Neural progenitor cell (in vitro differentiated cells): Measurements from ENCODE around the gene WWOX. TPM values are rescaled to one million over a fixed set of nuclear protein-coding genes. Genes with fewer than 3 reads are reported as not detected.
A peak's percentile ranks its signal among the peaks of the same experiment; 100 is the strongest.

ENCODE experiments used
- DNase-seq: peaks from one replicate; pipeline ENCODE4 v3.0.0-alpha.2; 2016; ENCODE audit warnings: low spot score
- H2AFZ ChIP-seq: fragments of 200-600 bp; sonication (generic); replicated peaks from 2 replicates; pipeline ENCODE4 v1.6.1; 2016; ENCODE audit warnings: antibody characterized with exemption
- H3F3A ChIP-seq: fragments of 200-600 bp; sonication (generic); 2 replicates; pipeline ENCODE4 v1.6.1; 2016; ENCODE audit warnings: antibody characterized with exemption, low read depth
- H3K27ac ChIP-seq: fragments of 200-600 bp; sonication (generic); 2 replicates; pipeline ENCODE4 v1.5.1; 2016; ENCODE audit warnings: mild to moderate bottlenecking
- H3K27me3 ChIP-seq: fragments of 200-600 bp; sonication (generic); 2 replicates; pipeline ENCODE4 v1.6.1; 2016; ENCODE audit warnings: mild to moderate bottlenecking, moderate library complexity
- H3K36me3 ChIP-seq: fragments of 200-600 bp; sonication (generic); 2 replicates; pipeline ENCODE4 v1.5.1; 2016
- H3K4me1 ChIP-seq: fragments of 200-600 bp; sonication (generic); 2 replicates; pipeline ENCODE4 v1.6.1; 2016; ENCODE audit warnings: mixed run types
- H3K4me2 ChIP-seq: fragments of 200-600 bp; sonication (generic); 2 replicates; pipeline ENCODE4 v1.6.1; 2016
- H3K4me3 ChIP-seq: fragments of 200-600 bp; sonication (generic); 2 replicates; pipeline ENCODE4 v1.5.1; 2016
- H3K79me2 ChIP-seq: fragments of 200-600 bp; sonication (generic); 2 replicates; pipeline ENCODE4 v1.6.1; 2016; ENCODE audit warnings: low read depth
- H3K9ac ChIP-seq: fragments of 200-600 bp; sonication (generic); 2 replicates; pipeline ENCODE4 v1.6.1; 2016
- H3K9me3 ChIP-seq: fragments of 200-600 bp; sonication (generic); 2 replicates; pipeline ENCODE4 v1.5.1; 2016; ENCODE audit warnings: low read depth
- H4K20me1 ChIP-seq: fragments of 200-600 bp; sonication (generic); 2 replicates; pipeline ENCODE4 v1.6.1; 2016; ENCODE audit warnings: low read depth
- H3K27ac Mint-ChIP-seq: 3 replicates; pipeline ENCODE4 v1.8.0; 2021; ENCODE audit warnings: mixed read lengths
- H3K27me3 Mint-ChIP-seq: 2 replicates; pipeline ENCODE4 v1.8.0; 2022; ENCODE audit warnings: low read depth, mild to moderate bottlenecking, inconsistent platforms, moderate library complexity, mixed read lengths; ENCODE audit not compliant: insufficient read depth
- H3K36me3 Mint-ChIP-seq: 3 replicates; pipeline ENCODE4 v1.8.0; 2021; ENCODE audit warnings: mixed read lengths
- H3K4me1 Mint-ChIP-seq: 3 replicates; pipeline ENCODE4 v1.8.0; 2021; ENCODE audit warnings: mixed read lengths
- H3K4me3 Mint-ChIP-seq: 3 replicates; pipeline ENCODE4 v1.8.0; 2021; ENCODE audit warnings: mild to moderate bottlenecking, moderate library complexity, mixed read lengths
- H3K9me3 Mint-ChIP-seq: 3 replicates; pipeline ENCODE4 v1.8.0; 2020; ENCODE audit warnings: mixed read lengths
- CTCF ChIP-seq: fragments of 200-600 bp; sonication (generic); IDR thresholded peaks from 2 replicates; pipeline ENCODE4 v1.5.1; 2017; ENCODE audit warnings: antibody characterized with exemption, mild to moderate bottlenecking
- EZH2 ChIP-seq: fragments of 200-600 bp; sonication (generic); IDR thresholded peaks from 2 replicates; pipeline ENCODE4 v1.6.1; 2017; ENCODE audit warnings: antibody characterized with exemption, mild to moderate bottlenecking, moderate library complexity
- EZH2phosphoT487 ChIP-seq: fragments of 200-600 bp; sonication (generic); IDR thresholded peaks from 2 replicates; pipeline ENCODE4 v1.6.1; 2017; ENCODE audit warnings: antibody characterized with exemption
- total RNA-seq: library from RNA; depleted of rRNA; stranded (reverse); fragments of >200 nt; gene quantifications from 2 replicates; pipeline ENCODE4 v1.2.3, GENCODE V29; 2015; ENCODE audit warnings: low replicate concordance

WWOX gene
- total RNA-seq, 1 donor from 2014 or later = 63.7 TPM

GRCh38 chr16:78607465-78607864 lies 508.0 kb downstream of the WWOX start:
- Histone ChIP-seq H3K9me3 (no peaks in the 10 kb centered on the region), H4K20me1 (peaks cover 8% of the 10 kb centered on the region), H3K4me1 (peaks cover 44% of the 10 kb centered on the region), H3K79me2 (no peaks in the 10 kb centered on the region), H3K9ac (no peak overlapping the region), H3K27me3 (no peaks in the 10 kb centered on the region), H3K36me3 (no peaks in the 10 kb centered on the region), H3K4me3 (no peak overlapping the region), H2AFZ (no peak overlapping the region), H3K4me2 (peak overlapping the region; percentile 73), H3K27ac (no peak overlapping the region), H3F3A (peaks cover 36% of the 10 kb centered on the region)
- Mint-ChIP-seq H3K9me3 (no peaks in the 10 kb centered on the region), H3K4me3 (peak overlapping the region; percentile 30), H3K4me1 (peaks cover 54% of the 10 kb centered on the region), H3K27ac (peak overlapping the region; percentile 33), H3K36me3 (no peaks in the 10 kb centered on the region), H3K27me3 (peaks cover 2% of the 10 kb centered on the region)
- no peak for DNase-seq
- TF ChIP-seq EZH2 (no peak), EZH2phosphoT487 (no peak), CTCF (no peak)

- Histone ChIP-seq H3K27ac (no peak overlapping the region), H3K27me3 (no peaks in the 10 kb centered on the region), H3K9me3 (no peaks in the 10 kb centered on the region), H3K4me1 (peaks cover 44% of the 10 kb centered on the region), H4K20me1 (peaks cover 8% of the 10 kb centered on the region), H2AFZ (no peak overlapping the region), H3K79me2 (no peaks in the 10 kb centered on the region), H3K4me3 (no peak overlapping the region), H3K9ac (no peak overlapping the region), H3F3A (peaks cover 36% of the 10 kb centered on the region), H3K4me2 (no peak overlapping the region), H3K36me3 (no peaks in the 10 kb centered on the region)
- H3K4me1 Mint-ChIP-seq = peaks cover 54% of the 10 kb centered on the region
- peaks cover 2% of the 10 kb centered on the region for H3K27me3 Mint-ChIP-seq
- DNase-seq = no peak
- H3K36me3 Mint-ChIP-seq = no peaks in the 10 kb centered on the region
- no peaks in the 10 kb centered on the region for H3K9me3 Mint-ChIP-seq
- H3K27ac Mint-ChIP-seq = peak overlapping the region; percentile 74
- H3K4me3 Mint-ChIP-seq = peak overlapping the region; percentile 50
- TF ChIP-seq EZH2phosphoT487 (no peak), EZH2 (no peak), CTCF (no peak)
Observed at GRCh38 chr16:78608305-78608776, 508.9 kb downstream of the WWOX start.

- no peaks in the 10 kb centered on the region for H3K9me3 Mint-ChIP-seq
- peaks cover 2% of the 10 kb centered on the region for H3K27me3 Mint-ChIP-seq
- DNase-seq = no peak
- no peaks in the 10 kb centered on the region for H3K36me3 Mint-ChIP-seq
- Histone ChIP-seq H3K36me3 (no peaks in the 10 kb centered on the region), H2AFZ (no peak overlapping the region), H3K4me1 (peaks cover 44% of the 10 kb centered on the region), H3K79me2 (no peaks in the 10 kb centered on the region), H3K9me3 (no peaks in the 10 kb centered on the region), H3K9ac (no peak overlapping the region), H3K27ac (no peak overlapping the region), H3K4me2 (no peak overlapping the region), H4K20me1 (peaks cover 8% of the 10 kb centered on the region), H3K27me3 (no peaks in the 10 kb centered on the region), H3K4me3 (no peak overlapping the region), H3F3A (peaks cover 36% of the 10 kb centered on the region)
- peak overlapping the region; percentile 40 for H3K27ac Mint-ChIP-seq
- TF ChIP-seq CTCF (no peak), EZH2phosphoT487 (no peak), EZH2 (no peak)
- peaks cover 54% of the 10 kb centered on the region for H3K4me1 Mint-ChIP-seq
- H3K4me3 Mint-ChIP-seq = no peak overlapping the region
Observed at GRCh38 chr16:78609402-78610274, 510.2 kb downstream of the WWOX start.
